Kidney glomerular epithelial cell (primary cell): ENCODE data around the gene RIPPLY3.
"Not testable (repeated sequence)": the region's sequence is repeated elsewhere in the genome, so short reads cannot be mapped to it uniquely, and the experiment has no call there.

Experiments used
- DNase-seq: peaks from one replicate; lab custom pipeline; 2025; lab: John Stamatoyannopoulos, UW

RIPPLY3 gene

DNA sequence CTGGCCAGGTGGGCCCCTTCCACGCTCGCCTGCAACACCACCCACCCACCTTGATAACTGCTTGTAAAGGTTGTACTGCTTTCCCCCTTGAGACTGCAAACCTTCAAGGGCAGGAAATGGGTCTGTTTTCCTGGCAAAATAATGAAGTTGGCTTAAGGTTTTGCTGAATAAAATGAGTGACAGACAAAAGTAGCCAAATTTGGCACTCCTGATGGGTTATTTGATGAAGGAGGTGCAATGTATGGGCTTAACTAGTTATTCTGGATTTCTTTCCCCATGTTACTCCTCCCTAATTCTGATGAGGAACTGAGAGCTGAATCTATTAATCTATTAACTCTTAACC lies 25.5 kb upstream of the RIPPLY3 start:
- DNase-seq = no peak

DNA sequence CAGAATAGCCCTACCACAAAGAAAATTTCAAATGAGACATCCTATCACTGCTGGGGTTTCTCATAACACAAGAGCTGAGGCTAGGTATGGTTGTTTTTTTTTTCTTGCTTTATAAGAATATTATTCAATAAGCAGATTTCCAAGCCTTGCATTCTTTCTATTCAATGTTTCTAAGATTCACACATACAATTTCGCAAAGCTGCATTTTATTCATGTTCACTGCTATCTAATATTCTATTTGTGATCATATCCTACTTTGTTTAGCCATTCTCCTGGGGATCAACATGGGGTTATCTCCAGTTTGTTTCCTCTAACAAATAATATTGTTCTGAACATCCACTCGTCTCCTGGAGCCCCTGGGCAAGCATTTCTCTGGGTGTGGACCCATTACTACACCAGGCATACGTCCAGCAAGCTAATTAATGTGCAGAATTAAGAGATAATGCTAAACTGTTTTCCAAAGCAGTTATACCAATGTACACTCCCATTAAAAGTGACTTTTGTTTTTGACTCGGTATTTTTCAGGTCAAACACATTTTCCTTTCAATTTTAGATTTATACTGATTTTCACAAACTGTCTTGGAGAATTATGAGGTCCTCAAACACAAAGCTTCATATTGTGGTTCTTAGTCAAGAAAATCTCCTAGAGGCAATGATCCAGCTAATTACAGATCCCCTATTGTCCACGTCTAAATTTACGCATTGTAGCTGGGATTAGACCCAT lies 24.4 kb upstream of the RIPPLY3 start:
- DNase-seq = no peak

DNA sequence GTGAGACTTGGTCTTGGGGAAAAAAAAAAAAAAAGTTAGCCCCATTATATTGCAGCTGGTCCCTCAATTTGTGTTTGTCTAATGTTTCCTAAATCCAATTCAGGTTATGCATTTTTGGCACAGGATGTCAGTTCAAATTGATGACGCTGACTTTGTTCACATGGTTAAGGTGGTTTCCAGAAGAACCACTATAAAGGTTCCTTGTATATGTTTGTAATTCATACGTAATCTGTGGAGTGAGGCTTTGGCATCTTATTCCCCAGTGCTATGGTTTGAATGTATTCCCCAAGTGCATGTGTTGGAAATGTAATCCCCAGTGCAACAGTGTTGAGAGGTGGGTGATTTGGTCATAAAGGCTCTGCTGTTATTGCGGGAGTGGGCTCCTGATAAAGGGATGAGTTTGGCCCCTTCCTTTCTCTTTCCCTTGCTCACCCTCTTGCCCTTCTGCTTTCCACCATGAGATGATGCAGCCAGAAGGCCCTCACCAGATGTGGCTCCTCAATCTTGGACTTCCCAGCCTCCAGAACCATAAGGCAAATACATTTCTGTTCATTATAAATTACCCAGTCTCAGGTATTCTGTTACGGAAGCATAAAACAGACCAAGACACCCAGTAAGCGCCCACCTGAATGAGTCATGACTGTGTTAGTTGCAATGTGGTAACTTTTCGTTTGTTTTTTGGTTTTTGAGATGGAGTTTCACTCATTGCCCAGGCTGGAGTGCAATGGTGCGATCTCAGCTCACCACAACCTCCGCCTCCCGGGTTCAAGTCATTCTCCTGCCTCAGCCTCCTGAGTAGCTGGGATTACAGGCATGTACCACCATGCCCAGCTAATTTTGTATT lies 20.5 kb upstream of the RIPPLY3 start:
- DNase-seq = no peak

DNA sequence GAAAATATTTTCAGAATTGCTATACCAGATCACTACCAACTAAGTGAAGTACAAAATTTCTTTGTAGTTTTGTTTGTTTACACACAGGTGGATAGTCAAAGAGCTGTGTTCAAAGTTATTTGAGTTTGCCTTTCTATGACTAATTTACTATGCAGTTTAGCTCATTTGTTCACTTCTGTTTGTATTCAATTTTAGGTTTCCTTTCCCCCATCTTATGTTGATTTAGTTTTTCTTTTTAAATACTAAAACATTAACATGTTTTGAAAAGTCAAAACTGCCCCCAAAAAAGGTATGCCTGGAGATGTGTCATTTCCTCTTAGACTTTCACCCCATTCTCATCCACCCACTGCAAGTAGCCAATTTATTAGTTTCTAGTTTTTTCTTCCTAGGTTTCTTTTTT lies 18.7 kb upstream of the RIPPLY3 start:
- no peak for DNase-seq

DNA sequence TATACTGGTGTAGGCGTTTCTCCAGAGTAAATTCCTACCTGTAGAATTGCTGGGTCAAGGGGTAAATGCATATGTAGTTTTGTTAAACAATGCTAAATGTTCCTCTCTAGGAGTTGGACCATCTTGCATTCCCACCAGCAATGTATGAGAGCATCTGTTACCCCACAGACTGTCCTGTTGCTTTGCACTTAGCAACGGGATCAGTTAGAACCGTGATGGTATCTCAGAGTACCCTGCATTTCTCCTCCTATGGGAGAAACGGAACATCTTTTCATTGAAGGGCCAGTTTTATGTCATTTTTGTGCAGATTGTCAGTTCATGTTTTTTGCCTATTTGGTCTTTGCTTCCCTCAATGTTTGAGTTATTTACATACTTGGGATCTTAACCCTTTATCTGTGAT lies 18.0 kb upstream of the RIPPLY3 start:
- DNase-seq = no peak

DNA sequence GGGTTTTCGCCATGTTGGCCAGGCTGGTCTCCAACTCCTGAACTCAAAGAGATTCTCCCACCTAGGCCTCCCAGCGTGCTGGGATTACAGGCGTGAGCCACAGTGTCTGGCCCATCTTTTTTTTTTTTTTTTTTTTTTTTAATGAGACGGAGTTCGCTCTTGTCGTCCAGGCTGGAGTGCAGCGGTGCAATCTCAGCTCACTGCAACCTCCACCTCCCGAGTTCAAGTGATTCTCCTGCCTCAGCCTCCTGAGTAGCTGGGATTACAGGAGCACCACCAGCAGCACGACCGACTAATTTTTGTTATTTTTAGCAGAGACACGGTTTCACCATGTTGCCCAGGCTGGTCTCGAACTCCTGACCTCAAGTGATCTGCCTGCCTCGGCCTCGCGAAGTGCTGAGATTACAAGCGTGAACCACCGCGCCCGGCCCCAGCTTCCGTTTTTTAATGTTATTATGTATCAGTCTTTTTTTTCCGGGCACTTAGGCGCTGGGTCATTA lies 17.3 kb upstream of the RIPPLY3 start:
- DNase-seq = not testable (repeated sequence)

DNA sequence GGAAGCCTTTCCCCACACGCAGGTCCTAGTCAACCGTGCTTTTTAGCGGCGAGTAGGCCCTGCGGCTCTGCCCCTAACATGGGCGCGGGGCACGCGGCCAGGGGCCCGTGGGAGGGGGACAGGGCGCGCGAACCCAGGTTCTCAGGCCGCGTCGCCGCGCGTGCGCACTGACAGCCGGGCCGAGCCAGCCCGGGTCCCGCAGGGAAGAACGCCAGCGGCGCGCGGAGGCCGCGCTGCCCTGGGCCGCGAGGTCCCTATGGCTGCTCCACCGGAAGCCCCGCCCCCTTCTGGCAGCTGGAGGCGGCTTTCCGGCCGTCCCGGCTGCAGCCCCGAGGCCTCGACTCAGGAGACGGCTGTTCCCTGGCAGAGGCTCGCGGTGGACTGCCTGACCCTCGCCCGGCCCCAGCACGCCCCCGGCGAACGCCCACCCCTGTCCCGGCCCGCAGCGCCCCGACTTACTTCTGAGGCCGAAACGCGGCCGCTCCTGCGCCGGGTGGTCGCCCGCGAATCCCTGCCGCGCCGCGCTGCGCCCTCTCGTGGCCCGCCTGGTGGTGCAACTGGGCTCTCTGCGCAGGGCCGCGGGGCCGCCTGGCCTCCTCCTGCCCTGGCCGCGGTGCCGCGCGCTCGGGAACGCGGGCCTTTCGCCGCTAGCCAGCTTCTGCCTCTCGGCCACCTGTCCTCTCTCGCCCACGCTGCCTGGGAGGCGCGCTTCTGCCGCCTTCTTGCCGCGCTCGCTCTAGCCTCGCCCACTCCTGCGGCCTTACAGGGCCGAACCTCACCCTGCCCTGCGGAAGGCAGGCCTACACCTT lies 16.6 kb upstream of the RIPPLY3 start:
- peak; percentile 88 for DNase-seq

DNA sequence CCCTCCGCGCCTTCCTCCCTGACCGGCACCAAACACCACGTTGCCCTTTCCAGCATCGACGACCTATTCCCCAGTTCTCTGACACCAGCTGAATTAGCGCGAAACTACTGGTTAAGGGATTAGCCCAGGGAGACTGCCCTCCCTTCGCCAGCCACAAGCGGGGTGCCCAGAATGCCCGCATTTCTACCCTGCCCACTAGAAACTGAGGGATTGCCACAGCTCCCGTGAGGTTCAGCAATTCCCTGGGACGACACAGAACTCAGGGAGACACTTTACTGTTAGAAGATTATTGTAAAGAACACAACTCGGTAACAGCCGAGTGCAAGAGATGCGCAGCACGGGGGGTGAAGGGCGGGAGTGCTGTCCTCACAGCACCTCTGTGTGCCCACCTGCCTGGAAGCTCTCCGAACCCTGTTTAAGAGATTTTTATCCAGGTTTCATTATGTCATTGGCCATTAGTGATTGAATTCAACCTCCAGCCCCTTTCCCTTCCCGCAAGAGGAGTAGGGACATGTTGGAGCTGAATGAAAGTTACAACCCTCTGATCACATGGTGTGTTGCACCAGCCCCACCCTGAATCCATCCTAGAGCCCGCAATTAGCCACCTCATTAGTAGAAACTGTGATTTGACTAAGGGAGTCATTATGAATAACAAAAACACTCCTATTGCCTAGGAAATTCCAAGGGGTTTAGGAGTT lies 15.8 kb upstream of the RIPPLY3 start:
- DNase-seq = no peak

DNA sequence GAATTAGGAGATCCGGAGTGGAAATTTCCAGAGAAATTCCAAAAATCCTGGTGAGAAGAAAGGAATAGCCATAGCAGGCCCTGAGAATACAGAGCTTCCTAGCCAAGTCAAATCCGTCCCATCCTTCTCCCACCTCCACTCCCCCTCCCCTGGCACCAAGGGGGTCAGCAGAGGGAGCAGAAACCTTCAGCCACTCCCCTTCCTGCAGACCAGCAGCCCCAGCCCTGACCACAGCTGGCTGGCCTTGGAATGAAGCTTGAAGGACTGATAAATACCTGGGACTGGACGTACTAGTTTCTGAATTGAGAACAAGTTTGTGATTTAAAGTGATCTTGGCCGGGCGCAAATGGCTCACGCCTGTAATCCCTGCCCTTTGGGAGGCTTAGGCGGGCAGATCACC lies 13.8 kb upstream of the RIPPLY3 start:
- DNase-seq = no peak

DNA sequence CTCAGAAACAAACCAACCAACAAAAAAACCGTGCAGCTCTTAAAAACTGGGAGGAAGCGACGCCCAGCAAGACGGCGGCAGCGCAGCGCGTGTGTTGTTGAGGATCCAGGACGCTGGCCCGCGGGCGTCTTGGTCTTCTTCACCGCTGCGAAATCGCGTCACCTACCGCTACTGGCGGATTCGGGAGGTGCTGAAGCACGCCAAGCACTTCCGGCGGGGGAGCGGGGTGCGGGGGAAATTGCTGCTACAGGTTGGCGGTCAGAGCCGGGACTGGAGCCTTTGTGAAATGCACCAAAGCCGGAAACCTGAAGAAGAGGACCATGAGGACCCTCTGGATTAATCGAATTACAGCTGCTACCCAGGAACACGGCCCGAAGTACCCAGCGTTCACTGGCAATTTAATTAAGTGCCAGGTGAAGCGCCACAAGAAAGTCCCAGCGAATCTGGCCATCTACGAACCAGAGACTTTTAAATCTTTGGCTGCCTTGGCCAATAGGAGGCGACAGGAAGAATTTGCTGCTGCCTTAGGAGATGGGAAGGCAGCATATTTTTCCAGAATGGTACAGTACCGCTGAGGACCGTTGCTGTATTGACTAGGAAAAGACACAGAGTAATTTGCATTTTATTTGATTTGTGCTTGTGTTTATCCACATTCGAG lies 11.9 kb upstream of the RIPPLY3 start:
- DNase-seq = no peak

DNA sequence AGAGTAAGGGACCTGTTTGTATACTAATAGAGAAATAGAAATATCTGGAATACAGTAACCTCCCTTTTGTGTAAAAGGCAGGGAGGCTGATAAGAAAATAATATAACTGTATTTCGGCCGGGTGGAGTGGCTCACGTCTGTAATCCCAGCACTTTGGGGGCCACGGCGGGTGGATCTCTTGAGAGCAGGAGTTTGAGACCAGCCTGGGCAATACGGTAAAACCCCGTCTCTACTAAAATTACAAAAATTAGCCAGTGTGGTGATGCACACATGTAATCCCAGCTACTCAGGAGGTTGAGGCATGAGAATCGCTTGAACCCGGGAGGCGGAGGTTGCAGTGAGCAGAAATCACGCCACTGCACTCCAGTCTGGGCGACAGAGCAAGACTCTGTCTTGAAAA lies 11.2 kb upstream of the RIPPLY3 start:
- not testable (repeated sequence) for DNase-seq

DNA sequence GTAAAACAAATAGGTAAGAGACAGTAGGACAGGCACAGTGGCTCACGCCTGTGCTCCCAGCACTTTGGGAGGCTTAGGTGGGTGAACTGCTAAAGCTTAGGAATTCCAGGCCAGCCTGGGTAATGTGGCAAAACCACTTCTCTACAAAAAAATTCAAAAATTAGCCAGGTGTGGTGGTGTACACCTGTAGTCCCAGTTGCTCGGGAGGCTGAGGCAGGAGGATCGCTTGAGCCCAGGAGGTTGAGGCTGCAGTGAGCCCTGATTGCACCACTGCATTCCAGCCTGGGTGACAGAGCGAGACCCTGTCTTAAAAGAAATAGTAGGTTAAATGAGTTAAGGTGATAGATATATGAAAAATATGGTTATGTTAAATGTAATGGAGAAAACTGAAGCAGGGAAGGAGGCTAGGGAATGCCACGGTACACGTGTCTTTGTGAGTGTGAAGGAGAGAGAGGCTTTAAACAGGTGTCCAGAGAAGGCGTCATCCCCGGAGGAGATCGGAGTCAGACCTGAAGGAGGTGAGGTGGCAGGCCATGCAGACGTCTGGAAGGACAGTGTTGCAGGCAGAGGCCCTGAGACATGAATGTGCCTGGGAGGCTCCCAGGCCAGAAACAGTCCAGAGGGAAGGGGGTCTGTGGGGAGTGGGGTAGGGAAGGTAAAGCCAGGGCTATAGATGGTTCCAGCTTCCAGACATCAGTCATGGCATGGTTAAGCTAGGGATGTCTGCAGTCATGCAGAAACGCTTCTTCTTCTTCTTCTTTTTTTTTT lies 7.2 kb upstream of the RIPPLY3 start:
- DNase-seq = no peak

DNA sequence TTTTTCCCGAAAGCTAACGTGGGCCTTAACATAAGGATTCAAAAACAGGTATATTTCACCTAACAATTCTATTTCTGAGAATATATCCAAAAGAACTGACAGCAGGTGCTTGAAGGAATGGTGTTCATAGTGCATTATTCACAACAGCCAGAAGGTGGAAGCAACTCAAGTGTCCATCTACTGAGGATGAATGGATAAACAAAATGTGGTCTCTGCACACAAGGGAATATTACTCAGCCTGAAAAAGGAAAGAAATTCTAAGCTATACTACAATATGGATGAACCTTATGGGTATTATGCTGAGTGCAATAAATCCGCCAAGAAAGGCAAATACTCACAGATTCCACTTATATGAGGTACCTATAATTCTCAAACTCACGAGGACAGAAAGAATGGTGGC lies 6.1 kb upstream of the RIPPLY3 start:
- DNase-seq = no peak

DNA sequence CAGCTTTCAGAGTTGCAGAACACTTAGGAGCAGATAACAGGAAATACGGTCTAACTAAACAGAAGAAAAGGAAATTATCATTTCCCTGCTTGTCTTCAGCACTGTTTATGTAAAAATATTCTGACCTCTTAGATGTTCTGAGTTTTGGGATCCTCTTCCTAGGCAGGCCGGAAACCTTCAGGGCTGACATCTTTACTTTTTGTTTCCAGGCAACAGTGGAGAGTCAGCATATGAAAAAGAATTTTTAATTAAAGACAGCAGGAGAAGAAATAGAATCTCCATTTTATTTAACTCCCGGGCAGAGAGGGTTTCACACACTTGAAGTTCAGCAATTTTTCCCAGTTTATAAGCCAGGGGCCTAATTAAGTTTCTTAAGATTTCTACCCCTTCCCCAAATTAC lies 5.1 kb upstream of the RIPPLY3 start:
- DNase-seq = no peak

DNA sequence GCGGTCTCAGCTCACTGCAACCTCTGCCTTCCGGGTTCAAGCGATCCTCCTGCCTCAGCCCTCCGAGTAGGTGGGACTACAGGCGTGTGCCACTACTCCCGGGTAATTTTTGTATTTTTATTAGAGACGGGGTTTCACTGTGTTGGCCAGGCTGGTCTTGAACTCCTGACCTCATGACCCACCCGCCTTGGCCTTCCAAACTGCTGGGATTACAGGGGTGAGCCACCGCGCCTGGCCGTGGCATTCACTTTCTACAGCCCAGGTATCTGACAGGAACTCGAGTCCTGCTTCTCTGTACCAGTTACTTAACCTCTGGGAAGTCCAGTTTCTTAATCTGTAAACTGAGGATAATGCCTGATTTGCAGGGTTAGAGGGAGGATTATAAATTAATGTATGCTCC lies 3.7 kb upstream of the RIPPLY3 start:
- not testable (repeated sequence) for DNase-seq

DNA sequence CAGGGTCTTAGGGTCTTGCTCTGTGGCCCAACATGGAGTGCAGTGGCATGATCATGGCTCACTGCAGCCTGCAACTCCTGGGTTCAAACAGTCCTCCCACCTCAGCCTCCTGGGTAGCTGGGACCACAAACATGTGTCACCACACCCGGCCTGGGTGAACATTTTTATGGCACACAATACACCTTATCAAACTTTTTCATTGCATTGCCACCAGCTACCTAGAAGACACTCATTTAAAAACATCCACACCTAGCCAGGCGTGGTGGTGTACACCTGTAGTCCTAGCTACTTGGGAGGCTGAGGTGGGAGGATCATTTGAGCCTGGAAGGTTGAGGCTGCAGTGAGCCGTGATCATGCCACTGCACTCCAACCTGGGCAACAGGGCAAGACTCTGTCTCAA lies 2.6 kb upstream of the RIPPLY3 start:
- DNase-seq = not testable (repeated sequence)

DNA sequence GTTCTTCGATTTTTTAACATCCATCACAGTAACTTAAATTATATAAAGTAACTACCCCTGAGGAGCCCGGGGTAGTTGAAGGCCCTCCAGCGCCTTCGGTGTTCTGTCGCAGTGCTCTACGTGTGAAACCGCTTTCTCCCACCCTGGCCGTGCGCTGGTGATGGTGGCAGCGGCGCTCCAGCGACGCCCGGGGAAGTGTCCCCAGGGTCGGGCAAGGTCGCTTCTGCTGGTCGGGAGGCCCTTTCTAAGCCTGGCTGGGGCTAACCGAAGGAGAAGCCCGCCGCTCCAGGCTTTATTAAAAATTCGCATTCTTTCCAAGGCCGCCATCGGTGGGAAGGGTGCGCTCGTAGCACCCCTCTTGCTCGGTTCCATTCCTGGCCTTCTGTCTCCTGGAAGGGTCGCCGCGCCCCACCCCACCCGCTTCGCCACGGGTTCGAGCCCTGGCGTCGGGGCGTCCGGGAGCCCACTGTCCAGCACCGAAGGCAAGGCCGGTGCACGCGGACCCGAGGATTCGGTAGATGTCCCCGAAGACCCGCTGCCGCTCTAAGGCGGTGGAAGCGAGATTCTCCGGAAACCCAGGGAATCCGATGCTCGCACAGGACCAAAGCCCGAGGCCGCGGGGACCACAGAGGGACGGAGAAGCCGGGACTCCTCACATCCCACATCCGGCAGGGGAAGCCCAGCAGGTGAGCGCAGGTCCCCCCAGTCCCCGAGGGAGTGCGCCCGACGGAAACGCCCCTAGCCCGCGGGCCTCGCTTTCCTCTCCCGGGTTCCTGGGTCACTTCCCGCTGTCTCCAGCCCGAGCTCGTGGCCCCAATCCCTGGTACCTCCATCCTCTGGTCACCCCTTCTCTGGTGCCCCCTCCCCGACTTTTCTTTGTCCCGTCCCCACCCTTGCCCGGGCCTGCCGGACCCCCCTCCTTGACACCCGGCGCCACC lies 685 bp upstream of the RIPPLY3 start:
- no peak for DNase-seq

DNA sequence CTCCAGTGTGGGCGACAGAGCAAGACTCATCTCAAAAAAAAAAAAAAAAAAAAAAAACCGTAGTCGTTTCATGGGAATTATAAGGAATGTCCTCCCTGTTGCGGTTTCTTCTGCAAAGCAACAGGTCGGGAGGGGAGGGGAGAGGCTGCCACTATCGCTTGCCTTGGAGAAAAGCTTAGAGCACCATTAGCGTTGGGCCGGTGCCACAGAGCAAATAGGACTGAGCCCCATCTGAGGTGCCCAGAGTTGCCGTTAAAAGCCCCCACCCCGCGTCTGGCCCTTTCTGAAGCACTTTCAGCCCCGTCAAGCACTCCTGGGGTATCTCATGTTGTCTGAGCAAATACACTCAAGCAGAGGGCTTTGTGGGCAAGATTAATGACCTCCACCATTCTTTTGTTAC lies 2.2 kb downstream of the RIPPLY3 start:
- DNase-seq = no peak

DNA sequence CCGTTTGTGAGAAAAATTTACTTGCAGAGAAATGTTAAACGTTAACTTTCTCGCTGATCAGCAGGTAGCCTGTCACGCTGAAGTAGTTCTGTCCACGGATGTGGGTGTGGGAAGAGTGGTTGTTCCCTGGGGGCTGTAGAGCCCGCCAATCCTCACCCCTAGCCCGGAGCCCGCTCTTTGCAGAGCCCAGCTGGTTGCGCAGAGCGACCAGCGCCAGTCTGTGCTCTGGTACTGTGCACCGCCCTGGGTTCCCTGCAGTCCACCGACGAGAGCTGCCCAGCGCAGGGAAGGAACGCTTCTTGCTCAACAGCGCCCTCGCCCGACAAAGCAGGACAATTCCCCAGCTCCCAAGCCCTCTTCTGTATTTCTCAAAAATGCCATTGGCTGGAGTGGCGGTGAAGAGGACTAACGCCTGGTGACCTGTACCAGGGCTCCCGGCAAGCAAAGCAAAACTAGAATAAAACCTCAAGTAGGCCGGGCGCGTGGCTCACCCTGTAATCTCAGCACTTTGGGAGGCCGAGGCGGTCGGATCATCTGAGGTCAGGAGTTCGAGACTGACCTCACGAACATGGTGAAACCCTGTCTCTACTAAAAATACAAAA lies 3.3 kb downstream of the RIPPLY3 start:
- peak; percentile 81 for DNase-seq
